CD4-positive, alpha-beta T cell (primary cell): ENCODE data around the gene MUC13. TPM values are rescaled to one million over a fixed set of nuclear protein-coding genes. Genes with fewer than 3 reads are reported as not detected.

ENCODE experiments used
- ATAC-seq: fragments of 200-7000 bp; cut with Tn5 transposase; one replicate; pipeline ENCODE4 v1.10.0; 2022; ENCODE audit warnings: mild to moderate bottlenecking; ENCODE audit not compliant: poor library complexity
- CTCF ChIA-PET: fragments of 350-600 bp; sonication (Branson Sonifier 250); formaldehyde crosslinking; loops from one replicate; lab custom pipeline; 2021; ENCODE audit warnings: antibody characterized with exemption, inconsistent platforms; lab: Charles Lee
- POLR2A ChIA-PET: fragments of 350-600 bp; sonication (Branson Sonifier 250); formaldehyde crosslinking; loops from one replicate; lab custom pipeline; 2021; ENCODE audit warnings: antibody characterized with exemption, inconsistent platforms; lab: Charles Lee
- DNase-seq, 14 experiments: peaks; one replicate each; pipeline ENCODE4 v3.0.0-alpha.2; 2013 to 2020; ENCODE audit warnings: mixed read lengths in 2 of 14
- H3K27ac ChIP-seq, 2 donors: one replicate each; pipeline versions ENCODE4 v1.5.1 to v1.7.0; 2013; ENCODE audit warnings: low read length in 2 of 2, low read depth in 1 of 2, mild to moderate bottlenecking in 1 of 2
- H3K27me3 ChIP-seq, 2 experiments: 1 replicate in 1 of 2; 2 replicates in 1 of 2; pipeline versions ENCODE4 v1.6.1 to v1.7.0; 2013; ENCODE audit warnings: low read length in 2 of 2, control low read depth in 1 of 2, mild to moderate bottlenecking in 1 of 2, moderate library complexity in 1 of 2; ENCODE audit not compliant: insufficient read depth in 2 of 2, control insufficient read depth in 1 of 2
- H3K36me3 ChIP-seq: one replicate; pipeline ENCODE4 v1.6.1; 2013; ENCODE audit warnings: low read length, control low read depth; ENCODE audit not compliant: insufficient read depth
- H3K4me1 ChIP-seq: one replicate; pipeline ENCODE4 v1.6.1; 2013; ENCODE audit warnings: low read length, control low read depth; ENCODE audit not compliant: insufficient read depth
- H3K4me3 ChIP-seq: one replicate; pipeline ENCODE4 v1.5.1; 2013; ENCODE audit warnings: mild to moderate bottlenecking, low read length, moderate library complexity
- H3K9me3 ChIP-seq, 2 experiments: 1 replicate in 1 of 2; 2 replicates in 1 of 2; pipeline versions ENCODE4 v1.6.1 to v1.7.0; 2013; ENCODE audit warnings: low read length in 2 of 2, mild to moderate bottlenecking in 2 of 2, control low read depth in 1 of 2, moderate library complexity in 1 of 2; ENCODE audit not compliant: control insufficient read depth in 1 of 2, insufficient read depth in 1 of 2
- H3K27ac Mint-ChIP-seq: one replicate; pipeline ENCODE4 v1.8.0; 2020; ENCODE audit warnings: mixed read lengths
- H3K27me3 Mint-ChIP-seq: one replicate; pipeline ENCODE4 v1.8.0; 2021; ENCODE audit warnings: mixed read lengths
- H3K36me3 Mint-ChIP-seq: one replicate; pipeline ENCODE4 v1.8.0; 2021; ENCODE audit warnings: low read depth, mixed read lengths
- H3K4me1 Mint-ChIP-seq: one replicate; pipeline ENCODE4 v1.8.0; 2021; ENCODE audit warnings: low read depth, mixed read lengths
- H3K4me3 Mint-ChIP-seq: one replicate; pipeline ENCODE4 v1.8.0; 2020; ENCODE audit warnings: mild to moderate bottlenecking, mixed read lengths
- H3K9me3 Mint-ChIP-seq: one replicate; pipeline ENCODE4 v1.8.0; 2020; ENCODE audit warnings: mixed read lengths
- intact Hi-C, 2 experiments: fragments of 100-400 bp; cut with DNase I in 1 of 2; cut with micrococcal nuclease in 1 of 2; formaldehyde crosslinking; loops; one replicate each; pipeline versions ENCODE4 v1.15.1 to v1.9.0; 2023 to 2025; cut with DNase I, micrococcal nuclease
- total RNA-seq, 174 experiments: library from RNA in 2 of 174; stranded (reverse) in 2 of 174; gene quantifications; one replicate each; pipeline ENCODE4 v1.2.3 and lab custom pipeline; 2021 to 2026
- TF ChIP-seq, protein P1 (sequence below): fragments of 200-600 bp; IDR thresholded peaks from one replicate; pipeline ENCODE4 v1.8.0; 2022; ENCODE audit warnings: antibody characterized with exemption, mild to moderate bottlenecking

MUC13 gene
- total RNA-seq, 2 experiments from 2014 or later = 0.47 TPM; not detected in 1

DNA sequence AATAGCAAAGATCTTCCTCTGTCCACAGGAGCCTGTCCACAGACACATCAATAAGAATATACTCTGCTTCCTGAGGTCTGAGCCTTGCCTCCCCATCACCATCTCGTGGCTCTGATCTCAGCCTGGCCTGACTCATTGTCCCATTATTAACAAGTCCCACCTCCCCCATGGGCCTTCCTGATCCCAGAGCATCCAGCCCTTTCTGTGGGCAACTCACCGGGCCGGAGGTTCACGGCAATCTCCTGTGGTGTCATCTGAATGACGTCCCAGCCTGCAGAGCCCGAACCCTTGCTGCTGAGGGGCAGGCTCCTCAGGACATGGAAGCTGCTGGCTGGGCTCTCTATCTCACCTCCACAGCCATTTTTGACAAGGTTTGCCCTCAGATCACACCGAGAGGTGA lies 75.5 kb downstream of the MUC13 start:
- no peak overlapping the region for H3K4me3 ChIP-seq
- POLR2A ChIA-PET = no interaction called here
- Mint-ChIP-seq H3K4me1 (no peaks in the 10 kb centered on the region), H3K9me3 (no peaks in the 10 kb centered on the region), H3K36me3 (no peaks in the 10 kb centered on the region), H3K27me3 (peaks cover 8% of the 10 kb centered on the region), H3K27ac (no peak overlapping the region), H3K4me3 (no peak overlapping the region)
- H3K36me3 ChIP-seq = no peaks in the 10 kb centered on the region
- H3K9me3 ChIP-seq = no peaks in the 10 kb centered on the region
- intact Hi-C loops = no loop called here
- CTCF ChIA-PET = no interaction called here
- H3K27ac ChIP-seq = no peak overlapping the region
- TF ChIP-seq, protein P1, sequence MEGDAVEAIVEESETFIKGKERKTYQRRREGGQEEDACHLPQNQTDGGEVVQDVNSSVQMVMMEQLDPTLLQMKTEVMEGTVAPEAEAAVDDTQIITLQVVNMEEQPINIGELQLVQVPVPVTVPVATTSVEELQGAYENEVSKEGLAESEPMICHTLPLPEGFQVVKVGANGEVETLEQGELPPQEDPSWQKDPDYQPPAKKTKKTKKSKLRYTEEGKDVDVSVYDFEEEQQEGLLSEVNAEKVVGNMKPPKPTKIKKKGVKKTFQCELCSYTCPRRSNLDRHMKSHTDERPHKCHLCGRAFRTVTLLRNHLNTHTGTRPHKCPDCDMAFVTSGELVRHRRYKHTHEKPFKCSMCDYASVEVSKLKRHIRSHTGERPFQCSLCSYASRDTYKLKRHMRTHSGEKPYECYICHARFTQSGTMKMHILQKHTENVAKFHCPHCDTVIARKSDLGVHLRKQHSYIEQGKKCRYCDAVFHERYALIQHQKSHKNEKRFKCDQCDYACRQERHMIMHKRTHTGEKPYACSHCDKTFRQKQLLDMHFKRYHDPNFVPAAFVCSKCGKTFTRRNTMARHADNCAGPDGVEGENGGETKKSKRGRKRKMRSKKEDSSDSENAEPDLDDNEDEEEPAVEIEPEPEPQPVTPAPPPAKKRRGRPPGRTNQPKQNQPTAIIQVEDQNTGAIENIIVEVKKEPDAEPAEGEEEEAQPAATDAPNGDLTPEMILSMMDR = no peak
- H3K27me3 ChIP-seq = peaks cover 0 to 4% of the 10 kb centered on the region in 2 experiments
- H3K4me1 ChIP-seq = no peaks in the 10 kb centered on the region
- no peak for ATAC-seq
- no peak for DNase-seq

GRCh38 chr3:124858275-124858674 lies 76.3 kb downstream of the MUC13 start:
- Mint-ChIP-seq H3K4me3 (no peak overlapping the region), H3K36me3 (no peaks in the 10 kb centered on the region), H3K27ac (no peak overlapping the region), H3K9me3 (no peaks in the 10 kb centered on the region), H3K27me3 (peaks cover 8% of the 10 kb centered on the region), H3K4me1 (no peaks in the 10 kb centered on the region)
- ChIA-PET POLR2A (no interaction called here), CTCF (interaction anchor here (0.6 kb wide), 1 partner anchor 56 kb away, joined by 3 read pairs; no protein-coding TSS in a partner anchor)
- DNase-seq (no peak), ATAC-seq (no peak)
- Histone ChIP-seq H3K9me3 (no peaks in the 10 kb centered on the region), H3K36me3 (no peaks in the 10 kb centered on the region), H3K4me3 (no peak overlapping the region), H3K27ac (no peak overlapping the region), H3K27me3 (peaks cover 0 to 4% of the 10 kb centered on the region in 2 experiments), H3K4me1 (no peaks in the 10 kb centered on the region)
- TF ChIP-seq, protein P1 = no peak
- intact Hi-C loops = no loop called here

DNA sequence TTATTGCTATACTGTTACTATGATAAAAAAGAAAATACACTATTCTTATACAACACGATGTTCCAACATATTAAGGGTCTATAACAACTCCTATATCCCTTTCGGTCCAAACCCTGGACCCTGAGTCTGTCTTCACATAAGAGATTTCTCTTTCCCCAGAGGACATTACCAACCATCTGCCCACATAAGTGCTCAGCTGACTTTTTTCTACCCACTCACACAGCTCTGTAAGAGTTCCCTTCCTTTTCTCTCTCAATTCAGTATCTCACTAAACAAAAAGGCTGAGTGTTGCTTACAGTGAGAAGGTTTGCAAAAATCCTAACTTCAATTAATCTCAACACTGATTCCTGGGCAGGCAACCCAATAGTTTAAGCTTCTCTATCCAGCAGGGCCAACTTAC lies 77.9 kb downstream of the MUC13 start:
- peaks cover 8% of the 10 kb centered on the region for H3K27me3 Mint-ChIP-seq
- H3K9me3 ChIP-seq = no peaks in the 10 kb centered on the region
- H3K4me3 ChIP-seq = no peak overlapping the region
- TF ChIP-seq, protein P1 = no peak
- H3K4me1 Mint-ChIP-seq = no peaks in the 10 kb centered on the region
- no peaks in the 10 kb centered on the region for H3K36me3 ChIP-seq
- no peaks in the 10 kb centered on the region for H3K9me3 Mint-ChIP-seq
- peaks cover 0 to 4% of the 10 kb centered on the region in 2 experiments for H3K27me3 ChIP-seq
- H3K27ac Mint-ChIP-seq = no peak overlapping the region
- CTCF ChIA-PET = no interaction called here
- H3K4me1 ChIP-seq = no peaks in the 10 kb centered on the region
- no peak for ATAC-seq
- DNase-seq = no peak
- intact Hi-C loops = no loop called here
- H3K36me3 Mint-ChIP-seq = no peaks in the 10 kb centered on the region
- no peak overlapping the region for H3K4me3 Mint-ChIP-seq
- H3K27ac ChIP-seq = no peak overlapping the region
- POLR2A ChIA-PET = no interaction called here

Other genes with a start within 250 kb of the MUC13 start
- gene UMPS, start 204.3 kb downstream of the MUC13 start, total RNA-seq = 10 to 100 TPM; 19.5 to 19.7 TPM
- under 1 TPM; 0.47 to 0.85 TPM for gene ITGB5, start 47.4 kb downstream of the MUC13 start, total RNA-seq
- gene HEG1, start 121.2 kb upstream of the MUC13 start, total RNA-seq = 10 to 100 TPM; 31.2 to 32.6 TPM